CD4-positive, alpha-beta T cell treated with Interleukin-1 beta for 1 hour (primary cell): ENCODE results near the gene ID1.

Source experiments
- DNase-seq, 2 donors: peaks; one replicate each; pipeline ENCODE4 v3.0.0-alpha.2; 2020 to 2022

ID1 gene

GRCh38 chr20:31605031-31605901, at the start of gene ID1:
Gene ID1, plus strand, starts transcription at chr20:31605289. Its CDS starts 99 bp downstream, at chr20:31605388.
- peak; percentile 92 for DNase-seq

- no peak for DNase-seq
Measured at GRCh38 chr20:31559704-31560093, 45.4 kb upstream of the ID1 start.

GRCh38 chr20:31560094-31560745, 44.9 kb upstream of the ID1 start:
- DNase-seq: peak; percentile 75 to 78

- DNase-seq: peak in 1 of 2 donors; percentile 34
Measured at GRCh38 chr20:31560746-31561598, 44.1 kb upstream of the ID1 start.

GRCh38 chr20:31562241-31562640, 42.8 kb upstream of the ID1 start:
- no peak for DNase-seq

GRCh38 chr20:31564284-31564683, 40.8 kb upstream of the ID1 start:
- DNase-seq: no peak

- DNase-seq: no peak
Measured at GRCh38 chr20:31565699-31566318, 39.3 kb upstream of the ID1 start.

GRCh38 chr20:31566319-31566657, 38.8 kb upstream of the ID1 start:
- no peak for DNase-seq

- peak in 1 of 2 donors; percentile 1 for DNase-seq
Measured at GRCh38 chr20:31566658-31567379, 38.3 kb upstream of the ID1 start.

- no peak for DNase-seq
Measured at GRCh38 chr20:31567380-31567720, 37.7 kb upstream of the ID1 start.

- DNase-seq: no peak
Measured at GRCh38 chr20:31568041-31568731, 36.9 kb upstream of the ID1 start.

GRCh38 chr20:31568773-31569162, 36.3 kb upstream of the ID1 start:
- DNase-seq: no peak

- peak; percentile 63 to 68 for DNase-seq
Measured at GRCh38 chr20:31569163-31570020, 35.7 kb upstream of the ID1 start.

- DNase-seq: no peak
Measured at GRCh38 chr20:31570021-31570463, 35.0 kb upstream of the ID1 start.

- DNase-seq: no peak
Measured at GRCh38 chr20:31570735-31571617, 34.1 kb upstream of the ID1 start.

- peak in 1 of 2 donors; percentile 1 for DNase-seq
Measured at GRCh38 chr20:31572042-31572700, 32.9 kb upstream of the ID1 start.

- peak; percentile 88 for DNase-seq
Measured at GRCh38 chr20:31572701-31573554, 32.2 kb upstream of the ID1 start.
